HG03060 (cell line): ENCODE results near the gene PGAP1.
"Not testable (repeated sequence)": the region's sequence is repeated elsewhere in the genome, so short reads cannot be mapped to it uniquely, and the experiment has no call there.

Experiments used
- ATAC-seq: cut with Tn5 transposase; IDR thresholded peaks from one replicate; pipeline ENCODE4 v1.9.1; 2021; ENCODE audit warnings: low read depth, moderate number of reproducible peaks; ENCODE audit not compliant: unreplicated experiment

The PGAP1 gene

GRCh38 chr2:196954001-196954400 lies 27.5 kb upstream of the PGAP1 start:
- ATAC-seq, result no peak

- no peak for ATAC-seq
Observed at GRCh38 chr2:196952936-196953335, 26.4 kb upstream of the PGAP1 start.

- no peak for ATAC-seq
Observed at GRCh38 chr2:196951973-196952372, 25.5 kb upstream of the PGAP1 start.

- no peak for ATAC-seq
Observed at GRCh38 chr2:196949116-196949515, 22.6 kb upstream of the PGAP1 start.

DNA sequence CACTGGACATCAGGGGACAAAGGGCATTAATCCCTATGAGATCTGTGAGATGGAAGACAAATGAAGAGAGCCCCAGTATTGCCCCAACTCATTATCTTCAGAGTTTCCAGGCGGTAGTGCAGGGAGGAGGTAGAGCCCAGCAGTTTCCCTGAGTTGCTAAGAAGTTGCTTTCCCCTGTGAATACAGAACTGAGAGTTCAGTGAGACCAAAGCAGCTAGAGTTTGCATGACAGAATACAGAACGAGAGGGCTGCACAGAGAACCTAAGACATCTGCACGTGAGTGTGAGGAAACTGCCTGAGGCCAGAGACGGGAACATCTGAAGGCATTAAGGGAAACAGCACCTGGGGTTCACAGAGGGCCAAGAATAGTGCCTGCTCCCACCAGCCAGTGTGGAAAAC lies 18.1 kb upstream of the PGAP1 start:
- ATAC-seq, result no peak

GRCh38 chr2:196941398-196942078 lies 15.0 kb upstream of the PGAP1 start:
- ATAC-seq, result no peak

DNA sequence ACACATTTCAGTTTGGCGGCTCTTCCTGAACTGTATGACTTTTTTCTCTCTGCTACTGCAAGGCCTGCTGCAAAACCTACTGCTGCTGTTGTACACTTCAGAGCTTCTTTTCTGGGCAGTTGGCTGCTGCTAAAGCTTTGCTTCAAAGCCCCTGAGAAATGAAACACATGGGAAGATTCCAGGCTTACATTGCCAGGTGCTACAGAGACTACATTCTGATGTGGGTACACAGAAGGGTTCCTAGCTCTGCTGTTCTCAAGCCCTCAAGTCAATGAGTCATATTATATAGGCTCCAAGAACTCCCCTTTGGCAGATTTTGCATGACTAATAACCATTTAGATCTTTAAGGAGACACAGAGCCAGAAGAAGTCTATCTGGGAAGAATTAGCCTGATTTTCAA lies 12.9 kb upstream of the PGAP1 start:
- no peak for ATAC-seq

DNA sequence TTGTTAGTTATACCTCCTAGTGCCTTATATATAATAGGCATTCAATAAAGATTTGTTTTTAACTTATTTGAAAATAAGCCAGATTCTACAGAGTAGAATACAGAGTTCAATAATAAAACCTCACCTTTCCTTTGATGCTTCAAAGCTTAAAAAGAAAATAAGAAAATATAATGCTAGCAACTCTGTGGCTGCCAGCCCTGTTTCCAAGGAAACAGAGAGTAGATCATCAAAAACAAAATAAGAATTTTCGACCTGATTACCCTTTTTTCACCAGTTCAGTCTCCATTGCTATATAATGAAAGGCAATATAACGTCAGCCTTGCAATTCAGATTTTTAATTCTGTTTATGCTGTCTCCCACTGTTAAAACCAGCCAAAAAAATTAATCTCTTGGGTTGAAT lies 8.9 kb upstream of the PGAP1 start:
- no peak for ATAC-seq

DNA sequence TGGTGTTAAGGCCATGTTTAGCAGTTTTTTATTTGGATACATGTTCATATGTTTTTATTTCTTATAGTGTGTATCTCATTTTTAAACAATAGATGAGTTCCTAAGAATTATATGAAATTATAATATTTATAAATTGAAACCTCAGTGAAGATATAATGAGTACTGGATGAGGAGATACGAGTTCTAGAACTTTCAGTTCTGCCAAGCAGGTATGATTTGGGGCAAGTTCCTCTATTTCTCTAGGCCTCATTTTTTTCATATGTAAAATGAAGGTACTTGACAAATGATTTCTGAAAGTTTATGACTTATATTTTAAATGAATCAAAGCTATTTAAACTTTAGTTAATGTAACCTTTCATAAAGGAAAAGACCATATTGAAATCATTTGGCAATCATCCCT lies 8.2 kb upstream of the PGAP1 start:
- ATAC-seq, result no peak

- ATAC-seq, result no peak
Observed at GRCh38 chr2:196931555-196931954, 5.0 kb upstream of the PGAP1 start.

GRCh38 chr2:196927376-196928225 lies 1.1 kb upstream of the PGAP1 start:
- no peak for ATAC-seq

DNA sequence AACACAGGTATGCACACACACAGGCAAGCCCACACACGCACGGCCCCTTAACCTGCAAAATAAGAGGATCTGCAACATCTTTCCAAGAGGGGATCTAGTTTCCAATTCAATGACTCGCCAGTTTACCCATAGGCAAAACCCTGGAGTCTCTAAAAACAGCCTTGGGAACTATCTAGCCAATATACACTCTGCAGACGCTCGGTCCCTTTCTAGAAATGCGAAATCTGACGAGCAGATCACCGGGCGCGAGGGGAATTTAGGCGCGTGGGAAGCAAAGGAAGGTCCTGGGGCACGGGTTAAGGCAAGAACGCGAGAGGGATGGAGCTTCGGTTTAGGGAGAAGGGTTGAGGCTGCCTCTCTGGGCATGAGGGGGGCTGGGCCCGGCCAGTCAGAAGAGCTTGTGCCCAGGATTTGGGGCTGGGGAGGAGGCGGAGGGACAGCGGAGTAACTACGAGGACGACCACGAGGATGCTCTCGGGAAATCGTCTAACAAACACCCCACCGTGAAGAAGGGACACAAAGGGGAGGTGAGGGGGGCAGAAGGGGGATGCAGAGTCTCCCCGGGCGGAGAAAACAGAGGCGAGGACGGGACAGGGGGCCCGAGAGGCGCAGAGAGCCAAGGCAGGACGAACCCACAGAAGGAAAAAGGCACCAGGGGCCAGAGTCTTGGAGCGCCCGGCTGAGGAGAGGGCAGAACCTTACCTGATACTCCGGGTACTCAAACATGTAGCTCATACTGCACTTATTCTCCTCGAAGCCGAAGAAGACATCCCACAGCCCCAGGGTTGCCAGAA lies 542 bp downstream of the PGAP1 start:
- ATAC-seq, result no peak

GRCh38 chr2:196925051-196925767 lies 1.3 kb downstream of the PGAP1 start:
- no peak for ATAC-seq

DNA sequence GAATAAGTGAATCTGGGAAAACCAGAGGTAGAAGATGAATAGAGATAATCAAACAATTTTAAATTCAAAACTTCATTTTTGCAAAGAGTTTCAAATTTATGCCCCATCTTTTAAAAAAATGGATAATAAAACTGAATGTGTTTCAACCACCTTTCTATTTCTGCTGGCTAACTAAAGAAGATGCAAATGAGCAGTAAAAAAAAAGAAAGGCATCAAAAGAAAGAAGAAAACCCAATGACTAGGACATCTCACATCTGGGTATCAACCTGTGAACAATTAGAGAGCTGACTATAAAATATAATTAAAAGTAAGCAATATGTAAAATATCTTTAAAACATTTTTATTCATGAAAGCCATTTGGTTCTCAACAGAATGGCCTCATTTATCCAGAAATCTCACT lies 2.5 kb downstream of the PGAP1 start:
- no peak for ATAC-seq

DNA sequence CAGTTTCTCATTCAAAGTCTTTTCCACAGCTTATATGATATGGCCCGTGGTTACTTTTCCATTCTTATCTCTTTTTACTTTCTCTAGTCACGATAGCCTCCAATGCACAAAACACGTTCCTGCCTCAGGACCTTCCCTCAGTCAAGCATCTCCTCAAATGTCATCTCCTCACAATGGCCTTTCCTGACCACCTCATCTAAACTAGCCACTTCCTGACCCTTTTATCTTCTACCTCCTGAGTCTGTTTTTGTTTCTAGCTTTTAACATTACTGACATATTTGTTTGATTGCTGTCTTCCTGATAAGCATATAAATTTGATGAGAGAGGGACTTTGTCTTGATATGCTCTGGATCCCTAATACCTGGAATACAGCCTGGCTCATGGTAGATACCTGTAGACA lies 7.6 kb downstream of the PGAP1 start:
- no peak for ATAC-seq

DNA sequence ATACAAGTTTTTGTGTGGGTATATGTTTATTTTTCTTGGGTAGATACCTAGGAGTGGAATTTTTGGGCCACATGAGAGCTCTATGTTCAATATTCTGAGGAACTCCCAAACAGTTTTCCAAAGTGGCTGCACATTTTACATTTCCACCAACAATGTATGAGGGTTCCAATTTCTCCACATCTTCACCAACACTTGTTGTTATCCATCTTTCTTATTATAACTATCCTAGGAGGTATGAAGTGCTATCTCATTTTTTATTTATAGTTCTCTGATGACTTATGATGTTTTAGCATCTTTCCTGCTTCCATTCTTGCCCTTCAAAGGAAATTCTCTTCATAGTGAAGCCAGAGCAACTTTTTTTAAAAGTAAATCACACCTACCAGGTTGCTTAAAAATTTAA lies 8.7 kb downstream of the PGAP1 start:
- ATAC-seq, result no peak

DNA sequence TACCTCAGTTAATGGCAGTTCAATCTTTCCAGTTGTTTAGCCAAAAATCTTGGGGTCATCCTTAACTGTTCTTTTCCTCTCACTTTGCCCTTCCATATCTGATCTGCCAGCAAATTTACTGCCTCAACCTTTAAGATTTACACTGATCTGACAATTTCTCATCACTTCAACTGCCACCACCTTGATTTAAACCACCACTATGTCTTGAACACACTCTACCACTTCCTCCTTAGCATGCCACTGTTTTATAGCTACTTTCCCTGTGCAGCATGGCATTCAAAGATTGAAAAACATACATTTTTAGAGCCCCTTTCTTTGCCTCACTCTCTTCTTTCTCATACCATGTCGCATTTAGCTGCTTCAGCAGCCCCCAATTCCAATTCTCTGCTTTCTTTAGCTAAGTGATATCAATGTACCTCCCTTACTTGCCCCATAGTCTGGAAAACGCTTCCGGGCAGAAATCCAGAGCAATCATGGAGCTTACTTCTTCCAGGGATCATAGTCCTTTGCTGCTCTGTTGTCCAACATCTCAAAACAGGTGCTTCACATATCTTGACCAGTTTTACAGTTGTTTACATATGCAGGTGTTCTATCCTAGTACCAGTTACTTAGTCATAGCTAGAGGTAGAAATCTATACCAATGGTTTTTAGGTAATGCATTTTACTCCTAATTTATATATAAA lies 10.9 kb downstream of the PGAP1 start:
- ATAC-seq, result no peak

DNA sequence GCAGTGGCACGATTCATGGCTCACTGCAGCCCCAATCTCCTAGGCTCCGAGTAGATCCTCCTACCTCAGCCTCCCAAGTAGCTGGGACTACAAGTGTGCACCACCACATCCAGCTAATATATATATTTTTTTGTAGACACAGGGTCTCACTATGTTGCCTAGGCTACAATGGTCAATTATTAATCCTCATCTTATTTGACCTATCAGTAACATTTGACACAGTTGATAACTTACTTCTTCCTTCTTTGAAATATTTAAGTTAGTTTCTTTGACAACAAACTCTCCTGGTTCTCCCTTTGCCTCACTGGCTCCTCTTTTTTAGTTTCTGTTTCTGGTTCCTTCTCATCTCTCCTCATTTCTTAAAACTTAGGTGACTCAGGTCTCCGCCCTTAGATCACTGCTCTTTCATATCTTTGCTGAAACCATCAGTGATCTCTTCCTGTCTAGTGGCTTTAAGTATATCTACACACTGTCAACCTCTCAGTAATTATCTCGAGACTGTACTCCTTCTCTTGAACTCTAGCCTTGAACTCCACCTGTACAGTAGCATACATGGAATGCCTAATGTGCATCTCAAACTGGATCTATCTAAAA lies 11.5 kb downstream of the PGAP1 start:
- ATAC-seq, result no peak

GRCh38 chr2:196913691-196914090 lies 12.8 kb downstream of the PGAP1 start:
- no peak for ATAC-seq

- ATAC-seq, result not testable (repeated sequence)
Observed at GRCh38 chr2:196905365-196905764, 21.1 kb downstream of the PGAP1 start.
